HCT116 (cell line): ENCODE results near the gene USP2. TPM values are rescaled to one million over a fixed set of nuclear protein-coding genes. Genes with fewer than 3 reads are reported as not detected.

ENCODE experiments used
- ATAC-seq: fragments of 200-7000 bp; cut with Tn5 transposase; 2 replicates; pipeline ENCODE4 v1.9.1; 2020; ENCODE audit warnings: mild to moderate bottlenecking, moderate library complexity
- BruUV-seq: library from RNA; stranded (reverse); fragments of 400-500 nt; replicated peaks from 2 replicates; lab custom pipeline; 2021; lab: Mats Ljungman, UMichigan
- CTCF ChIA-PET: fragments of 300-600 bp; sonication (Branson Sonifier 250); formaldehyde crosslinking; loops from one replicate; lab custom pipeline; 2021; ENCODE audit warnings: antibody characterized with exemption; lab: Charles Lee
- POLR2A ChIA-PET: fragments of 300-600, 350-600 bp; sonication (Branson Sonifier 250); formaldehyde crosslinking; loops from one replicate; lab custom pipeline; 2021; ENCODE audit warnings: antibody characterized with exemption; lab: Charles Lee
- RAD21 ChIA-PET, 2 experiments: fragments of 300-600 bp; sonication (Branson Sonifier 250); formaldehyde crosslinking; loops; one replicate each; lab custom pipeline; 2023; ENCODE audit warnings: low total read pairs in 2 of 2; ENCODE audit not compliant: uncharacterized antibody in 2 of 2, unreplicated experiment in 2 of 2, low non-redundant PET in 1 of 2; lab: Charles Lee
- DNase-seq: peaks from one replicate; pipeline ENCODE4 v3.0.0-alpha.2; 2010; ENCODE audit warnings: low read depth, low spot score
- H2AFZ ChIP-seq: fragments of 200-600 bp; shearing (Covaris generic), sonication (generic); 2 replicates; pipeline ENCODE4 v1.6.1; 2017; ENCODE audit warnings: low read depth, mixed run types, mixed read lengths, antibody characterized with exemption, low read length; ENCODE audit not compliant: poor library complexity, severe bottlenecking
- H3K27ac ChIP-seq: 2 replicates; pipeline ENCODE4 v1.5.1; 2012; ENCODE audit warnings: low read depth, low read length
- H3K27me3 ChIP-seq: fragments of 200-600 bp; sonication (generic); 2 replicates; pipeline ENCODE4 v1.6.1; 2016; ENCODE audit warnings: mixed run types, low read length, mixed read lengths; ENCODE audit not compliant: insufficient read depth
- H3K36me3 ChIP-seq, 2 experiments: fragments of 200-500 bp in 1 of 2; fragments of 200-600 bp in 1 of 2; sonication (Bioruptor generic) in 1 of 2; sonication (generic) in 1 of 2; 2 replicates each; pipeline versions ENCODE4 v1.5.1 to v1.6.1; 2014 to 2016; ENCODE audit warnings: low read length in 2 of 2, inconsistent platforms in 1 of 2, mixed read lengths in 1 of 2, mixed run types in 1 of 2; ENCODE audit not compliant: insufficient read depth in 2 of 2, control insufficient read depth in 1 of 2
- H3K4me1 ChIP-seq, 2 experiments: fragments of 200-600 bp in 1 of 2; sonication (generic) in 1 of 2; 2 replicates each; pipeline versions ENCODE4 v1.5.1 to v1.6.1; 2012 to 2017; ENCODE audit warnings: low read length in 2 of 2, inconsistent platforms in 1 of 2, mild to moderate bottlenecking in 1 of 2, mixed read lengths in 1 of 2, mixed run types in 1 of 2, moderate library complexity in 1 of 2; ENCODE audit not compliant: insufficient read depth in 2 of 2, control insufficient read depth in 1 of 2
- H3K4me2 ChIP-seq: fragments of 200-600 bp; sonication (generic); 2 replicates; pipeline ENCODE4 v1.6.1; 2017; ENCODE audit warnings: mixed run types, low read length, mixed read lengths
- H3K4me3 ChIP-seq, 2 experiments: fragments of 200-600 bp in 1 of 2; sonication (generic) in 1 of 2; replicated peaks in 1 of 2; 2 replicates each; pipeline ENCODE4 v1.5.1; 2011 to 2016; ENCODE audit warnings: low read length in 2 of 2, control low read depth in 1 of 2, low read depth in 1 of 2, mild to moderate bottlenecking in 1 of 2, mixed read lengths in 1 of 2, mixed run types in 1 of 2
- H3K79me2 ChIP-seq: fragments of 200-600 bp; sonication (generic); 2 replicates; pipeline ENCODE4 v1.6.1; 2017; ENCODE audit warnings: mild to moderate bottlenecking, mixed run types, low read length, moderate library complexity, mixed read lengths; ENCODE audit not compliant: insufficient read depth
- H3K9ac ChIP-seq: fragments of 200-600 bp; sonication (generic); 2 replicates; pipeline ENCODE4 v1.6.1; 2016; ENCODE audit warnings: low read length, mixed read lengths
- H3K9me2 ChIP-seq: fragments of 200-600 bp; sonication (generic), shearing (Covaris generic); 2 replicates; pipeline ENCODE4 v1.6.1; 2017; ENCODE audit warnings: mixed run types, mild to moderate bottlenecking, moderate library complexity; ENCODE audit not compliant: insufficient read depth
- H3K9me3 ChIP-seq, 2 experiments: fragments of 200-500 bp in 1 of 2; fragments of 200-600 bp in 1 of 2; sonication (Bioruptor generic) in 1 of 2; sonication (generic) in 1 of 2; 2 replicates each; pipeline ENCODE4 v1.6.1; 2014 to 2017; ENCODE audit warnings: low read length in 2 of 2, mixed read lengths in 2 of 2, inconsistent platforms in 1 of 2, low read depth in 1 of 2, mild to moderate bottlenecking in 1 of 2, mixed run types in 1 of 2, moderate library complexity in 1 of 2; ENCODE audit not compliant: control insufficient read depth in 1 of 2, insufficient read depth in 1 of 2
- H4K20me1 ChIP-seq: fragments of 200-600 bp; sonication (generic), shearing (Covaris generic); 2 replicates; pipeline ENCODE4 v1.6.1; 2017; ENCODE audit warnings: mixed run types, mild to moderate bottlenecking, moderate library complexity; ENCODE audit not compliant: insufficient read depth
- CTCF ChIP-seq, 3 experiments: fragments of 200-600 bp in 1 of 3; sonication (generic) in 1 of 3; IDR thresholded peaks in 2 of 3; conservative IDR thresholded peaks in 1 of 3; 2 replicates each; pipeline ENCODE4 v1.5.1; 2012 to 2017; ENCODE audit warnings: low read depth in 2 of 3, low read length in 2 of 3, antibody characterized with exemption in 1 of 3, borderline replicate concordance in 1 of 3, control low read depth in 1 of 3, mild to moderate bottlenecking in 1 of 3, mixed read lengths in 1 of 3, mixed run types in 1 of 3, moderate library complexity in 1 of 3; ENCODE audit not compliant: insufficient read depth in 1 of 3
- ELF1 ChIP-seq: IDR thresholded peaks from 2 replicates; pipeline ENCODE4 v1.6.1; 2012; ENCODE audit warnings: low read depth, borderline replicate concordance
- JUND ChIP-seq: IDR thresholded peaks from 2 replicates; pipeline ENCODE4 v1.6.1; 2012
- MAX ChIP-seq: IDR thresholded peaks from 2 replicates; pipeline ENCODE4 v1.6.1; 2012
- POLR2A ChIP-seq: IDR thresholded peaks from 2 replicates; pipeline ENCODE4 v1.7.0; 2011; ENCODE audit warnings: borderline replicate concordance; ENCODE audit not compliant: insufficient read depth, insufficient read length; ENCODE audit errors: extremely low read depth
- RAD21 ChIP-seq: IDR thresholded peaks from 2 replicates; pipeline ENCODE4 v1.6.1; 2012; ENCODE audit warnings: low read depth, mild to moderate bottlenecking
- SIN3A ChIP-seq: IDR thresholded peaks from 2 replicates; pipeline ENCODE4 v1.6.1; 2012; ENCODE audit warnings: low read depth
- SP1 ChIP-seq: IDR thresholded peaks from 2 replicates; pipeline ENCODE4 v1.6.1; 2012; ENCODE audit warnings: low read depth
- ZNF274 ChIP-seq: fragments of 200-500 bp; sonication (Bioruptor generic); IDR thresholded peaks from 2 replicates; pipeline ENCODE4 v1.6.1; 2014; ENCODE audit warnings: mild to moderate bottlenecking, low read depth, low read length, inconsistent platforms
- intact Hi-C: fragments of 100-400 bp; cut with micrococcal nuclease; formaldehyde crosslinking; loops from 2 replicates; pipeline ENCODE4 v1.10.0; 2022
- total RNA-seq: library from RNA; stranded (reverse); gene quantifications from one replicate; pipeline ENCODE4 v1.2.1, GENCODE V29; 2021; ENCODE audit not compliant: unreplicated experiment

Gene USP2
- total RNA-seq, 1 experiment from 2014 or later, result 5.0 TPM

GRCh38 chr11:119397740-119398139 lies 16.2 kb upstream of the USP2 start (continued):
- TF ChIP-seq POLR2A (no peak), MAX (no peak), JUND (no peak), CTCF (IDR thresholded peaks at IDR 0.05 in 2 of 3, conservative IDR thresholded peaks at IDR 0.05 in 1 of 3; ENCODE audit: borderline replicate concordance in 1 of 3, insufficient read depth in 1 of 3, low read depth in 2 of 3, low read length in 2 of 3) (no peak), RAD21 (no peak)

- H3K9ac ChIP-seq, result no peak overlapping the region
- peaks cover 9 to 20% of the 10 kb centered on the region in 2 experiments; a peak in 2 of 4 replicates for H3K9me3 ChIP-seq
- no peak for TF ChIP-seq SIN3A
- no peak for TF ChIP-seq SP1
- no peak for TF ChIP-seq ZNF274
- TF ChIP-seq ELF1, result no peak
- ATAC-seq (no peak), DNase-seq (no peak)
- ChIA-PET CTCF (no interaction called here), RAD21 (no interaction called here), POLR2A (no interaction called here)
- no TSS peak for BruUV-seq
- H4K20me1 ChIP-seq, result no peaks in the 10 kb centered on the region
- intact Hi-C loops, result no loop called here
- no peak overlapping the region for H3K4me3 ChIP-seq
- no peak overlapping the region for H3K27ac ChIP-seq
- H3K4me2 ChIP-seq, result no peak overlapping the region
- H2AFZ ChIP-seq, result no peak overlapping the region
- H3K4me1 ChIP-seq, result no peaks in the 10 kb centered on the region
- H3K9me2 ChIP-seq, result 0 out of 2 replicates have a peak, but pooled peaks cover 2% of the 10 kb centered on the region
- H3K79me2 ChIP-seq, result no peaks in the 10 kb centered on the region
- H3K36me3 ChIP-seq, result peaks cover 0 to 13% of the 10 kb centered on the region in 2 experiments; a peak in 1 of 4 replicates
- H3K27me3 ChIP-seq, result no peaks in the 10 kb centered on the region
These were observed 15.3 kb upstream of the USP2 start for GRCh38 chr11:119396835-119397234.
